MM.1S (cell line): Measurements from ENCODE around the gene GARS1.

Experiments
- CTCF ChIP-seq: fragments of 300-600 bp; sonication (generic); IDR thresholded peaks from 2 replicates; pipeline ENCODE4 v1.5.1; 2016; ENCODE audit warnings: antibody characterized with exemption, low read length, mixed read lengths
- EZH2phosphoT487 ChIP-seq: fragments of 300-600 bp; sonication (generic); IDR thresholded peaks from 2 replicates; pipeline ENCODE4 v1.6.1; 2018; ENCODE audit warnings: antibody characterized with exemption, low read length

GRCh38 chr7:30674876-30675275, 80.2 kb downstream of the GARS1 start:
- TF ChIP-seq EZH2phosphoT487 (no peak), CTCF (no peak)
